ENCODE measurements around the gene TRIM8. TPM values are rescaled to one million over a fixed set of nuclear protein-coding genes. Genes with fewer than 3 reads are reported as not detected.
A peak's percentile ranks its signal among the peaks of the same experiment; 100 is the strongest.

The TRIM8 gene
- total RNA-seq, 2 donors from 2014 or later = 63.6 to 73.0 TPM

DNA sequence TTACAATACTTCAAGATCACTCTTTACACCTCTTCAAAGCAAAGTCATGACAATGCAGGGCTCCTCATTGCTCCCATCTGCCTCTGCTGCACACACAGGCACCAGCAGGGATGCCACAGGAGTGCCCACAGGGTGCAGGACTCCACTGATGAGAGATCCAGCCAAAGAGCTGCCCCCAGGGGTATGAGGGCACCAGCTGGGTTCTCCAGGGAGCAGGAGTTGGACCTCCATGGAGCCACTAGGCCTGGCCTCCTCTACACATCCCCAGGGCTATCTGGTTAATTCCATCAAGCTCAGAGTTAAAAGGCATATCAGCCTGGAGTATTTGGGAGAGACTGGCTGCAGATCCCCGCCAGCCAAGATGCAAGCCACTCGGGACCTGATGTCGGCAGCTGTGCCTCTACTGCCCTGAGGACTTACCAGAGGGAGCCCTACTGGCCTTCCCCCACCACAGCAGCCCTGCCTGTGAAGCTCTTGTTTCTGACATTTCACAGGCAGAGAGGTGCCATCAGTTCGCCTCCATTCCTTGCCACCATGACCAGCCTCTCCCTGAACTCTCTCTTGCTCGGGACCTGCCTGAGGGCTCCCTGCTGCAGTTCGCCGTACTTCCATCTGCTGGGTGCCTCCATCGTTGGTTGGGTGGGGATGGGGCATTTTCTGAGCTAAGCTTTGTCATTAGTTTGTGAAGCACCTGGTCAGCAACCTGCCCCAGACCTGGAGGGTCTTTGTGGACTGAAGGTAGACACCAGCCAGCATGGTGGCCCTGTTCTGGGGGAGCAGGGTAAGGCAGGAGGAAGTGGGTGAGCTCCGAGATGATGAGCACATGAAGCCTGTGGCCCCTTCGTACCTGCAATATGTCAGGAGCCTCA, 12.5 kb upstream of the TRIM8 start:
- Mint-ChIP-seq H3K4me1 (peaks cover 35% of the 10 kb centered on the region), H3K4me3 (no peak overlapping the region), H3K27me3 (no peaks in the 10 kb centered on the region), H3K36me3 (ENCODE audit: low read depth) (peaks cover 5% of the 10 kb centered on the region), H3K27ac (peak overlapping the region; percentile 95)
- no peaks in the 10 kb centered on the region for H3K9me3 ChIP-seq (ENCODE audit: control insufficient read depth, low read length, poor library complexity, severe bottlenecking)
- no peak for DNase-seq
- no peak for ATAC-seq

GRCh38 chr10:102632394-102633111, 11.7 kb upstream of the TRIM8 start:
- DNase-seq (no peak), ATAC-seq (peak; percentile 35)
- Mint-ChIP-seq H3K27me3 (no peaks in the 10 kb centered on the region), H3K27ac (peak overlapping the region; percentile 95), H3K4me1 (peaks cover 37% of the 10 kb centered on the region), H3K4me3 (peak overlapping the region; percentile 68), H3K36me3 (ENCODE audit: low read depth) (peaks cover 5% of the 10 kb centered on the region)
- H3K9me3 ChIP-seq (ENCODE audit: control insufficient read depth, low read length, poor library complexity, severe bottlenecking) = no peaks in the 10 kb centered on the region

DNA sequence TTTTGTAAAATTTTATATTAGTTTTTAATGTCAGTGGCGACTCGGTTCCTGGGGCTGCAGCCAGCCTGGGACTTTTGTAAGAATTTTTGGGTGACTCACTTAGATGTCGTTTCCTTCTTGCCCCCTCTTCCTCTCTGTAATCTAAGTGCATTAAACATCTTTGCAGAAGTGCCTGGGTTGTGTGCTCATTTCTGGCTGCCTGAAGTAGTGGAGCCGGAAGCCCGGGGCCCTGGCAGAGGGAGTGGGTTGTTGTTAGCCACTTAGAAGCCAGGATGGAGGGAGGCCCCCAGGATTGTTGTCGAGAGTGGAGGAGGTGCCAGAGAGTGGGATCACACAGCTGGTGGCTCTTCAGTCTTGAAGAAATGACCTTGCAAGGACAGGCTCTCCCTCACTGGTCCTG, 11.0 kb upstream of the TRIM8 start:
- Mint-ChIP-seq H3K4me1 (peaks cover 37% of the 10 kb centered on the region), H3K36me3 (ENCODE audit: low read depth) (peaks cover 5% of the 10 kb centered on the region), H3K4me3 (peak overlapping the region; percentile 68), H3K27ac (peak overlapping the region; percentile 95), H3K27me3 (no peaks in the 10 kb centered on the region)
- H3K9me3 ChIP-seq (ENCODE audit: control insufficient read depth, low read length, poor library complexity, severe bottlenecking) = no peaks in the 10 kb centered on the region
- DNase-seq (no peak), ATAC-seq (peak; percentile 47)

- no peaks in the 10 kb centered on the region for H3K9me3 ChIP-seq (ENCODE audit: control insufficient read depth, low read length, poor library complexity, severe bottlenecking)
- H3K36me3 Mint-ChIP-seq (ENCODE audit: low read depth) = peaks cover 5% of the 10 kb centered on the region
- H3K4me3 Mint-ChIP-seq = peak overlapping the region; percentile 68
- peaks cover 38% of the 10 kb centered on the region for H3K4me1 Mint-ChIP-seq
- peak overlapping the region; percentile 95 for H3K27ac Mint-ChIP-seq
- H3K27me3 Mint-ChIP-seq = no peaks in the 10 kb centered on the region
- no peak for DNase-seq
- ATAC-seq = no peak
Measured at GRCh38 chr10:102633848-102634247, 10.4 kb upstream of the TRIM8 start.

DNA sequence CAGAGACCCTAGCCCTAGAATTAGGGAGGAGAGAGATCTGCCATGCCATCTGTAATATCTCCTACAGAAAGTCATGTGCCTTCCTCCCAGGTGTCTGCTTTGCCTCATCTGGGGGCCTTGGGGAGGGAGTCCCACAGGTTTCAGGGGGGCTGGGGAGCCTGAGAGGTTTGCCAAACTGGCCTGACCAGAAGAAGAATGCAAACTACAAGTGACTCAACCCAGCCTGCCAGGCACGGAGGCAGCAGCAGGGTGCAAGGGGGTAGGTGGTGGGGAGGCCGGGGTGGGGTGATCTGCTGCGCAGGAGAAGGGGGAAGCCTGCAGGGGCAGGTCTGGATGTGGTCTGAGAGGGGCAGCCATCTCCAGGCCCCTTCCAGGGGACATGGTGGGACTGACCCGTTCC, 9.6 kb upstream of the TRIM8 start:
- Mint-ChIP-seq H3K36me3 (ENCODE audit: low read depth) (peaks cover 5% of the 10 kb centered on the region), H3K4me1 (peaks cover 43% of the 10 kb centered on the region), H3K27me3 (no peaks in the 10 kb centered on the region), H3K27ac (peak overlapping the region; percentile 95), H3K4me3 (no peak overlapping the region)
- ATAC-seq (no peak), DNase-seq (no peak)
- H3K9me3 ChIP-seq (ENCODE audit: control insufficient read depth, low read length, poor library complexity, severe bottlenecking) = no peaks in the 10 kb centered on the region

DNA sequence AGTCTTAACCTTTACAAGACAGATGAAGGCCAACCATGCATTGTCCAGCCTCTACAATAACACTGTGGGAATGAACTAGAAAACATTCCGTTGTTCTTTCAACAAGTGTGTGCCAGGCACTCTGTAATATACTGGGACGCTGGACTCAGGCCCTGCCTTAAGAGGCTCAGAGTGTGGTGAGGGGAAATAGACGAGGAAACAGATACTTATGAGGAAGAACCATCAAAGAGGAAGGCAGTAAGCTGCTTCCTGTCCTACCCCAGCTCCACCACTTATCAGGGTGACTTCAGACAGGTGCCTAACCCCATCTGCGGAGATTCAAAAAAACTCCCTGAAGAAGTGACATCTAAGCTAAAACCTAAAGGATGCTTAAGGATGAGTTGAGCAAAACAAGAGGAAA, 8.9 kb upstream of the TRIM8 start:
- Mint-ChIP-seq H3K27me3 (no peaks in the 10 kb centered on the region), H3K4me3 (peak overlapping the region; percentile 82), H3K4me1 (peaks cover 43% of the 10 kb centered on the region), H3K36me3 (ENCODE audit: low read depth) (peaks cover 5% of the 10 kb centered on the region), H3K27ac (peak overlapping the region; percentile 95)
- ATAC-seq (peak; percentile 87), DNase-seq (no peak)
- H3K9me3 ChIP-seq (ENCODE audit: control insufficient read depth, low read length, poor library complexity, severe bottlenecking) = no peaks in the 10 kb centered on the region

GRCh38 chr10:102639537-102639936, 4.7 kb upstream of the TRIM8 start:
- ATAC-seq = no peak
- H3K27me3 Mint-ChIP-seq = no peaks in the 10 kb centered on the region
- peak overlapping the region; percentile 34 for H3K27ac Mint-ChIP-seq
- peaks cover 28% of the 10 kb centered on the region for H3K4me1 Mint-ChIP-seq
- no peak for DNase-seq
- no peaks in the 10 kb centered on the region for H3K36me3 Mint-ChIP-seq (ENCODE audit: low read depth)
- H3K4me3 Mint-ChIP-seq = no peak overlapping the region
- H3K9me3 ChIP-seq (ENCODE audit: control insufficient read depth, low read length, poor library complexity, severe bottlenecking) = no peaks in the 10 kb centered on the region

DNA sequence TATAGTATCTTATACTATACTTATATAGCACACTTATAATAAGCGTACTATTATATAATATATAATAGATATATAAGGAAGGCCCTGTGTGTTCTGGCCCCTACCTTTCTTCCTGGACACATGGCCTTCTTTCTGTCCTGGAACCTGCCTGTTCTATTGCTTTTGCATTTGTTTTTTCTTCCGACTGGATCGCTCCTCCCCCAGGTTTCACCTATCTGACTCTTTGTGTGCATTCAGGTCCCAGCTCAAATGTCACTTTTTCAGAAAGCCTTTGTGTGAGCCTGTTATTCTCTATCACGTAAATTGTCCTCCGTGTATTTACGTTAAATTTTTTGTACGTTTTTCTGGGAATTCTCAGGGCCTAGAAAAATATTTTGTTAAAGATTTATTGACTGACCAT, 2.9 kb upstream of the TRIM8 start:
- no peaks in the 10 kb centered on the region for H3K27me3 Mint-ChIP-seq
- peak overlapping the region; percentile 91 for H3K4me3 Mint-ChIP-seq
- H3K36me3 Mint-ChIP-seq (ENCODE audit: low read depth) = peaks cover 2% of the 10 kb centered on the region
- peaks cover 23% of the 10 kb centered on the region for H3K4me1 Mint-ChIP-seq
- DNase-seq (no peak), ATAC-seq (no peak)
- peak overlapping the region; percentile 98 for H3K27ac Mint-ChIP-seq
- no peaks in the 10 kb centered on the region for H3K9me3 ChIP-seq (ENCODE audit: control insufficient read depth, low read length, poor library complexity, severe bottlenecking)

- no peaks in the 10 kb centered on the region for H3K9me3 ChIP-seq (ENCODE audit: control insufficient read depth, low read length, poor library complexity, severe bottlenecking)
- Mint-ChIP-seq H3K36me3 (ENCODE audit: low read depth) (peaks cover 2% of the 10 kb centered on the region), H3K27me3 (no peaks in the 10 kb centered on the region), H3K4me1 (peaks cover 26% of the 10 kb centered on the region), H3K27ac (peak overlapping the region; percentile 98), H3K4me3 (peak overlapping the region; percentile 91)
- DNase-seq (peak; percentile 91 to 98 (median 98)), ATAC-seq (peak; percentile 80)
Measured at GRCh38 chr10:102641880-102642735, 2.2 kb upstream of the TRIM8 start.

- Mint-ChIP-seq H3K4me1 (peaks cover 30% of the 10 kb centered on the region), H3K27me3 (no peaks in the 10 kb centered on the region), H3K4me3 (peak overlapping the region; percentile 91), H3K36me3 (ENCODE audit: low read depth) (peaks cover 2% of the 10 kb centered on the region), H3K27ac (peak overlapping the region; percentile 98)
- DNase-seq (peak in 2 of 3 donors; percentile 45 to 51), ATAC-seq (no peak)
- no peaks in the 10 kb centered on the region for H3K9me3 ChIP-seq (ENCODE audit: control insufficient read depth, low read length, poor library complexity, severe bottlenecking)
Measured at GRCh38 chr10:102642736-102643335, 1.4 kb upstream of the TRIM8 start.

- H3K9me3 ChIP-seq (ENCODE audit: control insufficient read depth, low read length, poor library complexity, severe bottlenecking) = no peaks in the 10 kb centered on the region
- H3K27ac Mint-ChIP-seq = peak overlapping the region; percentile 98
- peak overlapping the region; percentile 91 for H3K4me3 Mint-ChIP-seq
- no peaks in the 10 kb centered on the region for H3K27me3 Mint-ChIP-seq
- ATAC-seq (no peak), DNase-seq (no peak)
- peaks cover 36% of the 10 kb centered on the region for H3K4me1 Mint-ChIP-seq
- peaks cover 2% of the 10 kb centered on the region for H3K36me3 Mint-ChIP-seq (ENCODE audit: low read depth)
Measured at GRCh38 chr10:102643336-102644065, 778 bp upstream of the TRIM8 start.

All from T-helper 17 cell (primary cell).